GM11168 (cell line): ENCODE results near the gene LAMB2.

ENCODE experiments used
- in situ Hi-C: fragments of 300-500 bp; cut with MboI; formaldehyde crosslinking; loops from one replicate; pipeline ENCODE4 v1.12.0; 2022; ENCODE audit warnings: low sequenced_read_pairs; ENCODE audit not compliant: unreplicated experiment

The LAMB2 gene

DNA sequence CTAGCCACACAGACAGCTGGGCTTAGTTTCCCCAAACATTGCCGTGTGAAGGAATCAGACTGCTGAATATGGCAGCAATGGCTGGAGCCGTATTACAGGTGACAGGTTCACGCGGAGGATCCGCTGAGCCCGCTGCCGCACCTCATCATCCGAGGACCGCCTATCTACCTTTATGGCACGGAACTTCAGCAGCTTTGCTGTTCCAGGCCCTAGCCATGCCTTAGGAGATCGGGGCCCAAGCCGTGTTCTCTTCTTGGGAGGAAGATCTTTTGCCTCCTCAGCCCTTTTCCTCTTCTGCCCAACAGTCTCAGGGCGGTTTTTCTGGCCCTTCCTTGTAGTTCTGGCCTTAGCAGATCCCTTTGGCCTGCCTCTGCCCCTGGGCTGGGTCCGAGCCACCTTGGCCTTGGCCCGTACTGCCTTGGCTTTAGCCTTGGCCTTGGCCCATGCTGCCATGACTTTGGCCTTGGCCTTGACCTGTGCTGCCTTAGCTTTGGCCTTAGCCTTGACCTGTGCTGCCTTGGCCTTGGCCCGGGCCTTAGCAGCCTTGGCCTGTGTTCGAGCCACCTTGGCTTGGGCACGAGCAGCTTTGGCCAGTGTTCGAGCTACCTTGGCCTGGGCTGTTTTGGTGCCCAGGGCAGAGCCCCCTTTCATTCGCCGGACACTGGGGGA is 30.0 kb upstream of the LAMB2 start:
- in situ Hi-C loops, result loop anchor here (25.0 kb wide), 1 partner anchor 274 kb away; the partner anchor contains the start of gene NICN1

DNA sequence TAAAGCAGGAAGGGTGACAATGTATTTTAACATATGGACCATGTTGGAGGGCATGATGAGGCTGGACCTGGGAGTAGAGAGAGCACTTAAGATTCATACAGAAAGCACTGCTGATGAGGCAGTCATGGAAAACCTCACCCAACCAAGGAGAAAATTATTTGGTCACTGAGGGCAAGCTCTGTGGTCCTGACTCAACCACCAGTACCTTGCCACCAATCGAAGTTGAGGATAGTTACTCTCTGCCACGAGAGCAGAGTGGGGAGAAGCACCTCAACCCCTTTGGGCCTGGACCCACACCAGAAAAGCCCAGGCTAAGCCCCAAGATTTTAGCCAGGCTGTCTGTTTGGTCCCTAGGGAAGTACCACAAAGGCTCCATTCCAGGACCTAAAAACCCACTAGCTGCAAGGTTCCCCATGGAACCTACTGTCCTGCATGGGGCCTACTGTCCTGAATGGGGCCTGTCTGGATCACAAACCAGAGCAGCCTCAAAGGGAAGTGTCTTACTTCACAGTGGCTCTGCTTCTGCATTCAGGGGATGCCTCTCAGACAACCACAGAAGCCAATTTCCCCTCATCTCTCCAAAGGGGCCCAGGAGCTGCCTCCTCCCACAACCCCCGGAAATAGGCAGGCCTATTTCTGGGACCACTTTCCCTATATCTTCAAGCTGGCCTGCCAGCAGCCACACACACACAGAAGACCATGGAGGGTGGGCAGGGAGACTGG is 29.1 kb upstream of the LAMB2 start:
- in situ Hi-C loops, result loop anchor here (25.0 kb wide), 1 partner anchor 275 kb away; the partner anchor contains the start of gene NICN1

DNA sequence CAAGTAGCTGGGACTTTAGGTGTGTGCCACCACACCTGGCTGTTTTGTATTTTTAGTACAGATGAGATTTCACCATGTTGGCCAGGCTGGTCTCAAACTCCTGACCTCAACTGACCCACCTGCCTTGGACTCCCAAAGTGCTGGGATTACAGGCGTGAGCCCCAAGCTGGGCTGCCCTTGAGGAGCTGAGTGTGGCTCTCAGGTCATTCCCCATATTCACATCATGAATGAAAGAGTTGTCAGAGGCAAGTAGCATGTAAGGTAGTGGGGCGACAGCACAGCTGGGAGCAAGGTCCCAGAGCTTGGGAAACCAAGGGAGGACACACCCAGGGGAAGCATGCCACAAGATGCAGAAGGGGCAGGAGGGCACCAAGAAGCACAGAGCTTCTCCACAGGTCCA is 28.3 kb upstream of the LAMB2 start:
- in situ Hi-C loops, result loop anchor here (25.0 kb wide), 1 partner anchor 276 kb away; the partner anchor contains the start of gene NICN1

DNA sequence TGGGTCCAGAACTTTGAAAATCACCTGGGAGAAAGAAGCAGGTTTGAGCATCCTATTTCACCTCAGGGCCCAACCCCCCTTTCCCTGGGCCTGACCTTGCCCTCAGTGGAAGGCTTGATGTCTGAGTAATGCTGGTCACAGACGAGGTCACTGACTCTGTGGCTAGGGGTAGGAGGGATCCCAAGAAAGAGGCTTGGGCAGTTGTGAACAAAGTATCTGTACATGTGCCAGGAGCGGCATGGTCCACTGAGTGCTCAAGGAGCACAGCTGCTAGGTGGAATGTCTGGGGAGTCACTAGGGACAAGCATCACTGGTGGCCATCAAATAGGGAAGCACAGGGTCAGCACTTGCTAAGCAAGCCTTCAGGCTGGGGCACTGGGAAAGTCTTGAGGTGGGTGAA is 25.9 kb upstream of the LAMB2 start:
- in situ Hi-C loops, result loop anchor here (25.0 kb wide), 1 partner anchor 279 kb away; the partner anchor contains the start of gene NICN1

DNA sequence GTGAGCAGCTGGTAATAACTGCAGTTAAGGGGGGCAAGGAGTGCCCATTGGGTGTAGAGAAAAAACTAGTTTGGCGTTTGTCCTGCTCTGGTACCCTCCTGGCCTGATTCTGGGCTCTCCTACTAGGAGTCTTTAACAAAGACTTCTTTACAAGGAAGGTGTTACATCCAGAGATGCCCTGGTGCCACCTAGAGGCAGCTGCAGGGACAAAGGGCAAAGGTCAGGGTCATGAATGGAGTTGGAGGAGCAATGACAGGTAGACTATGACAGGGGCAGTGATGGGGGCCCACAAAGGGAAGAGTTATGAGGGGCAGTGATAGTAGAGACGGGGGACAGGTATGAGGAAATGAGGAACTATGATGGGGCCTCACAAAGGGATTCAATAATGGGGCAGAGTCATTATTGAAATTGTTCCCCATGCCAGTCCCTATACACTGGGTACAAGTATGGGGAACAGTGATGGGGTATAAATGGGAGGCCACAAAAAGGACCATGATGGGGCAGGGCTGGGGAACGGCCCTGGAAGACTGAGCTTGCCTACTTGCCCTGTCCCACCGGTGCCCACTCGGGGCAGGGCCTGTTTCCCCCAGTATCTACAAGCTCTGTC is 25.4 kb upstream of the LAMB2 start:
- in situ Hi-C loops, result loop anchor here (25.0 kb wide), 1 partner anchor 279 kb away; the partner anchor contains the start of gene NICN1

DNA sequence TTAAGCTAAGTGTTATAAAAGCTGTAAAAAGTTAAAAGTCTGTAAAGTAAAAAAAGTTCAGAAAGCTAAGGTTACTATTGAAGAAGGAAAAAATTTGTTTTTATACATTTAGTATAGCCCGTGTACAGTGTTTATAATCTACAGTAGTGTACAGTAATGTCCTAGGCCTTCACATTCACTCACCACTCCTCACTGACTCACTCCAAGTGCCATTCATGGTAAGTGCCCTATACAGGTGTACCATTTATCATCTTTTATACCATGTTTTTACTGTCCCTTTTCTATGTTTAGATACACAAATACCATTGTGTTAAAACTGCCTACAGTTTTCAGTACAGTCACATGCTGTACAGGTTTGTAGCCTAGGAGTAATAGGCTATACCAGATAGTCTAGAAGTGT is 24.4 kb upstream of the LAMB2 start:
- in situ Hi-C loops, result loop anchor here (25.0 kb wide), 1 partner anchor 280 kb away; the partner anchor contains the start of gene NICN1

DNA sequence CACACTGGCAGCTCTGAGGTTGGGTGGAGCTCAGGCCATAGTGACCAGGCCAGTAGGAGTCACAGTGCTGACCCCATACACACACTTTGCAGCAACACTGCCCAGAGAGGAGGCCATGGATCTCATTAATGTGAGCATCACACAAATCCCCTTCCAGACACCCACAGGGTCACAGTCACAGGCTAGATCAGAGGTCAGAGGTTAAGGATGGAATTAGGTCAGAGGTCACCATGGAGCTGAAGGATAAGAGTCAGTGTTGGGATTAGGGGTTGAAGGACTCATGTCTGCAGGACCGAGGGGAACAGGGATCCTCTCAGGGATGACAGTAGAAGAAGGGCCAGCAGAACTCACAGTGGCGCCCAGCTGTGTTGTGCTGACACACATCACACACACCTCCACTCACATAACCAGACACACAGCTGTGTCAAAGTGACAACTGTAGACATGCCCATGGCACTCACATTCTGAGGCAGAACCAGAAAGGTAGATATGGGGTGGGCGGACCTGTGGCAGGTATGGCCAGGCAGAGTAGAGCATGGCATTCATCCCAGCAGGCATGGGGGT is 20.6 kb upstream of the LAMB2 start:
- in situ Hi-C loops, result loop anchor here (25.0 kb wide), 1 partner anchor 284 kb away; the partner anchor contains the start of gene NICN1

DNA sequence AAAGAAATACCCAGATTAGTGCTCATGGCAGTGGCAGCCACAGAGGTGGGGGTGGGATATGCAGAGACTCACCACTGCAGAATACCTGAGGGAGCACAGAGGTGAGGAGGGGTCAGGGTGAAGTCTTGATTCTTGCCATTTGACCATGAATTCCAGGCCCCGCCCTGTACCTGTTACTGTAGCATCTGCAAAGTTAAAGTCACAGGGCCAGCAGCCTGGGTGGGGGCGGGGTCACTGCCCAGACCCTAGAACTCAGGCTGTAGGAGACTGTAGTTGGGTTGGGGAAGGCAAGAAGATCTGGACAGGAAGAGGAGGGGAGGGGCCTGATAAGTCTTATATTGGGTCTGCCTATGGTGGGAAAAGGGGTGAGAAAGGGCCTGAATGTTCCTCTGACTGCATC is 18.8 kb upstream of the LAMB2 start:
- in situ Hi-C loops, result loop anchor here (25.0 kb wide), 1 partner anchor 286 kb away; the partner anchor contains the start of gene NICN1

DNA sequence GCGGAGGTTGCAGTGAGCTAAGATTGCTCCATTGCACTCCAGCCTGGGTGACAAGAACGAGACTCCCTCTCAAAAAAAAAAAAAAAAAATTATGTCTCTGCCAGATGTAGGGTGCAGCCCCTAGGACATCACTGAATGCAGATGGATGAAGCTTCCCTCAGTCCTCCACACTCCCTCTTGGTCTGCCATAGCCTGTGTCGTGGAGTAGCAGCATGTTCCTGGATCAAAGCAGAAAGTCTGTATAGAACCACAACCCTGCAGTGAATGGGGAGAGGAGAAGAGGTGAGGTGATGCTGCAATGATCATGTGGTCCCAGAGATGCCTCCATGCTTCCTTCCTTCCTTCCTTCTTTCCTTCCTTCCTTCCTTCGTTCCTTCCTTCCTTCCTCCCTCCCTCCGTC is 15.3 kb upstream of the LAMB2 start:
- in situ Hi-C loops, result no loop called here

DNA sequence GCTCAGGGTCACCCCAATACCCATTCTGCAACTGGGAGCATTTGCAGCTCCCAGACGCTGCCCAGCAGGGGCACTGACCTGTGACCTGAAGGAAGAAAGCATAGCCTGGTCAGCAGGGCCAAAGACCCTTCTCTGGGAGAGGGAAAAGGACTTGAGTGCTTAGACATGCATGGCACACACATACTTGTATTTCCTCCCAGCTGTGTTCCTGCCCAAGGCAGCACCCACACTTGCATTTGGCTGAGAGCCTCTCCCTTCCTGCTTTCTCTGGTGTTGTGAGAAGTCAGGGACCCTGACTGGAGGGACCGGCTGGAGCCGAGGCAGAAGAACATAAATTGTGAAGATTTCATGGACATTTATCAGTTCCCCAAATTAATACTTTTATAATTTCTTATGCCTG is 7.2 kb upstream of the LAMB2 start:
- in situ Hi-C loops, result no loop called here

DNA sequence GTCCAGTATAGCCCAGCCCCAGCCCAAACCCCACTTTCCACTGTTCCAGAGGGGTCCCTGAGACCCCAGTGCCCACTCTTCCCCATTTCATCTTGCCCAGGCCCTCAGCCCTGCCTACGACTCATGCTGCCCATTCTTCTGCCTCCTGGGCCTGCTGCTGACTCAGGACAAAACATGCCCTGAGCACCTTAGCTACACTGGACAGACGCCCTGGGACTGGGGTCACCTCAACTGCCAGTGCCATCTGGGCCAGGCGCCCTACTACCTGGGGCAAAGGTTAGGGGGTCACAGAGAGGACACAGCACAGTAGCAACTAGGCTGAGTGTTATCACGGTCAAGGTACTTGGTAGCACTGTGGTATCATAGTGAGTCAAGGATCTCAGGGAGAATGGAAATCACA is 2.6 kb upstream of the LAMB2 start:
- in situ Hi-C loops, result no loop called here

DNA sequence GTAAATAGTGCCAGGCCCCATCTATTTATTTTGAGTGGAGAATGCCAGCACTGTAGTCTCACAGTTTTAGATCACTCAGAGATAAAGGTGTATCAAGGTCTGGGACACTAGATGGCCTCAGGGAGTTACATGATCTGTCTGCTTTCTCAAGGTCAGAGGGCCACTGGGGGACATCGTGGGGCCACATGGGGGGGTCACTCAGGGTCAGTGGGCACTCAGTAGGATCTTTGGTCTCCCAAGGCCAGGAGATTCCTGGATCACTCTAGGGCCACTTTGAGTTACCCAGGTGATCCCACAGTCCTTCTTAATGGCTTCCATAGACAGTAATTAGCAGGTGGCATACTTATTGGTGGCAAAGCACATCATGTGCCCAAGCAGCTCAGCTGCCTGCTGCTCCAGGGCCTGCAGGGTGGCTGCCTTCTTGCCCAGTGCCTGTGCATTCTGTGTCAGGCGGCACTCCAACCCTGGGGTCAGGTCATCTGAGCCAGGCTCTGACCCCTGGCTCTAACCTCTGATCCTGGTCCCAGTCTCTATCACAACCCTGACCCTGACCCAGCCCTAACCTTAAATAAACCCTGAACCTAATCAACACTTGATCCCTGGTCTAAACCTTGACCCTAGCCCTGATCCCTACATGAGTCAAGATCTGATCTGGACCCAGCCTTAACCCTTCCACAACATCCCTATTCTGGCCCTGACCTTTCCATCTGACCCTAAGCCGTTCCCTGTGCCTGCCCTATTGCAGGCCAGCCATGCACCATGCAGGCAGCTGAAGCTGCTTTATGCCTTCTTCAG is 1.8 kb upstream of the LAMB2 start:
- in situ Hi-C loops, result no loop called here

DNA sequence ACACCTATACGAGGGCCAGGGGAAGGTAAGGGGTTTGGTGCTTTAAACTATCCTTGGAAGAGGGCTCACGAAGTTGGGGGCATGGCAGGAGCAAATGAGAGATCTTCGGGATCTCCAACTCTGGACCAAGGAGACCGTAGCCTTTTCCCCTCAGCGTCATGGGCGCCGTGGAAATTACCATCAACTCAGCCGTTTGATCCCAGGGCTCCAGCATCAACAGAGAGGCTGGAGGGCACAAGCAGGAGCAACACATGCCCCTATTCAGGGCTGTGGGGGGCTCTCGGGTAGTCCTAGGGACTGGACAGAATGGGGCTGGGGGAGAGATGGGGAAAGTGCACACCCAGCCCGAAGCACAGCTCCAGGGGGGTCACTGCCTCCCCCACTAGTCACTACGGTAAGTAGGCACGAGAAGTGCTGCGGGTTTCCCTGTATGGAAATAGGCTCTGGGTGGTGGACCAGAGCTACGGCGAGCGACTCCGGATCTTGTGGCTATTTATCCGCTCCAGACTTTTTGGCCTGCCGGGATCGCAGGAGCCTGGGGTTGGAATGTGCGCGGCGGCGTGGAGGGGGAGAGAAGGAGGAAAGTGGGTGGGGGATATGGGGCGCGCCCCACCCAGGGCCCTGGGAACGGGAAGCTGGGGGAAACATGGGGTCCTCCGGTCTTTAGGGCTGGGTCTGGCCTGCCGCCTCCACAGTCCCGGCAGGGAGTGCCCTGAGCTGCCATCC is 539 bp upstream of the LAMB2 start:
- in situ Hi-C loops, result no loop called here

DNA sequence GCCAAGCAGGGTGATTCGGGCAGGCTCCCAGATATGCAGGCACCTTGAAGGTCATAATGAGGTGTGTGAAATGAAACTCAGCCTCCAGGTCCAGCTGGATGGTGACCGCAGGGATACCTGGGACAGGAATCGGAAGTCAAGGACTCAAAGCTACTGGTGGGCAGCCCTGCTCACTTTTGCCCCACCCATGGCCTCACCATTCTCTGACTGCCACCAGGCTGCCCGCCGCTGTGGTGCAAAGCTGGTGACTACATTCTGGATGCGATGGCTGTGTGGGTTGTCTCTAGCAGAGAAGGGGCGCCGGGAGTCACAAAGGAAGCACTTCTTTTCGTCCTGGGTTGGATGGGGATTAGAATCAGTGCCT is 795 bp downstream of the LAMB2 start:
- in situ Hi-C loops, result no loop called here

DNA sequence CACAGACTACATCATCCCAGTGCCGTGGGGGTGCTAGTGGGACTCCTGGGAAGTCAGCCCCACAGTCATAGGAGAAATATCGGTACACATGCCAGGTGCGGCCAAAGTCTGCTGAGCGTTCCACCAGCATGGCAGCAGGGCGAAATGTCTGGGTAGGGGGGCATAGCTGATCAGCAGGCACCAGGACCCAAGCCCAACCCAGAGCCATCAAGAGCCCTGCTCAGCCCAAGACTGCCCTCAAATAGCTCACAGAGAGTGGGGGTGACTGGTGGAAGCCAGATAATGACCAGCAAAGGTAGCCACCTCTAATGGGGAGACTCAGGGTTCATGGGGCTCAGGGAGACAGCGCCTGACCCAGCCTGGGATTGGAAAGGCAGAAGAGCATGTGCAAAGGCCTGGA is 1.3 kb downstream of the LAMB2 start:
- in situ Hi-C loops, result no loop called here

DNA sequence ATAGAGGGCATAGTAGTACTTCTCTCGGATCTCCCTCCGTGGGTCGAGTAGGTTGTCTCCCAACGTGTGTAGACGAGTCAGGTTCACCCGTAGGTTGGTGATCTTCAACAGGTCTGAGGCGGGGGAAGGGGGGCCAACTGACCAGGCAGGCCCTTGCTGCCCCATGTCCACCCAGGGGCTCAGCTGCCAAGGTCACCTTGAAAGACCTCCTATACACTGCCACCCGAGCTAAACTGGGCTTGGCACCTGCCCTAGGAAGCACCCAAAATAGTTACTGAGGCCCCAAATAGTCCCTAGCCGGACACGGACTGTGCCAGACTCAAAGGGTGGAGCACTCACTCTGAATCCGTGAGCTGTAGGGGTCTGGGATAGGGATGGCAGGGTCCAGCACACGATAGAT is 1.8 kb downstream of the LAMB2 start:
- in situ Hi-C loops, result no loop called here

DNA sequence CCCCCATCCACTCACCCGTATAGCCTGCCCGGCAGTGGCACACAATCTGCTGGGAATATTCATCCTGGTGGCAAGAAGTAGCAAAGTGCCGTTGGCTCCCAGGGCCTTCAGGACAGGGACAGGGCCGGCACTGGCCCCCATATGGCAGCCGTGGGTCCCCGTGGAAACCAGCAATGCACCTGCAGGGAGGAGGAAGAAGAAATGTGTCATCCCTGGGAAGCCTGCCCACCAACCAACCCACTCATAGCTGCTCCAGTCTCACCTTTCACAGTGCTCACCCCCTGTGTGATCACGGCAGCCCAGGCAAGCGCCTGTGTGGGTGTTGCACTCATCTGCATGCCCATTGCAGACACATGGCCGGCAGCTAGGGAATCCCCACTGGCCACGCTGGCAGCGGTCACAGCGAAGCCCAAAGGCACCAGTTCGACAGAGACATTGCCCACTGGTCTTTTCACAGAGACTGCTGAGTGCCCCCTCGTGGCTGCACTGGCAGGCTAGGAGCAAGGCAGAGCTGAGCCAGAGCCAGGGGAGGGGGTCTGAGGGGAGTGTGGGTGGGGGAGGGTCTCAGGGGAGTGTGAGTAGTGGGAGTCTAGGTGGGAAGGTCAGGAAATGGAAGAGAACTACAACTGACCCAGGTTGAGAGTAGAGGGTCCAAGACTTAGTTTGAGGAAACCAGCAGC is 7.7 kb downstream of the LAMB2 start:
- in situ Hi-C loops, result no loop called here

DNA sequence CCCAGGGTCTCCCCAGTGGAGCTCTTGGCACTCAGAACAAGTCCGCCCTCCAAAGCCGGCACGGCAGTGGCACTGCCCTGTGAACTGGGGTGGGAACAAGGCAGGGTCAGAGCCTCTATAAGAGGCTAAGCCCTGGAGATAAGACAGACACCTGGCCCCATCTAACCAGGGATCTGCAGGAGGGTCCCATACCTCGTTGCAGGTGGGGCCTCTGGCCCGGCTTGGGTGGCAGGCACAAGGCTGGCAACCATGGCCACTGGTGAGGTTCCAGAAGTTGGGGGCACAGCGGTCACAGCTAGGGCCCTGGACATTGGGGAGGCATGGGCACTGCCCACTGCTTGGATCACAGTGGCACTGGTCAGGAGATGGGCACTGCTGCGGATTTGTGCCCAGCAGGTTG is 8.6 kb downstream of the LAMB2 start:
- in situ Hi-C loops, result no loop called here

DNA sequence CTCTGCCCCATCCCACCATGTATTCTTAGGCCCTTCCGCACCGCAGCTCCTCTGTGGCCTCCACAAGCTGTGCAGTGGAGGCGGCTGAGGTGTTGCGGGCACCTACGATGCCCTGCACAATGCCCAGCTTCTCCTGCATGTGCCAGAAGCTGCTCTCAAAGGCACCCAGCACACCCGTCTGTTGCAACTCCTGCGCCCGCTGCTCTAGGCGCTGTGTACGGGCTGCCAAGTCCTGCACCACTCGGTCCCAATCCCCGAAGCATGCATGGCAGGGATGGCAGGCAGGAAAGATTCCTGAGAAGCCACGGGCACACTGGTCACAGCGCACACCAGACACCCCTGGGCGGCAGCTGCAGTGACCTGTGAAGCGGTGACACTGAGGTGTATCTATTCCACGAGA is 9.2 kb downstream of the LAMB2 start:
- in situ Hi-C loops, result no loop called here
